ENCODE results near the gene UGDH. TPM values are rescaled to one million over a fixed set of nuclear protein-coding genes. Genes with fewer than 3 reads are reported as not detected.
"Not testable (repeated sequence)": the region's sequence is repeated elsewhere in the genome, so short reads cannot be mapped to it uniquely, and the experiment has no call there.

UGDH gene
- total RNA-seq, 1 experiment from 2014 or later, result 93.4 TPM

GRCh38 chr4:39470402-39470801 is 56.8 kb downstream of the UGDH start:
- in situ Hi-C loops (cut with HindIII; ENCODE audit: low pct_unique_long_range_greater_than_20kb, low sequenced_read_pairs), result no loop called here
- DNase-seq (ENCODE audit: low read depth, low spot score), result no peak

- in situ Hi-C loops (cut with HindIII; ENCODE audit: low pct_unique_long_range_greater_than_20kb, low sequenced_read_pairs), result no loop called here
- DNase-seq (ENCODE audit: low read depth, low spot score), result peak; percentile 92
These were observed 57.7 kb downstream of the UGDH start for GRCh38 chr4:39469429-39470077.

GRCh38 chr4:39467464-39467863 is 59.8 kb downstream of the UGDH start:
- DNase-seq (ENCODE audit: low read depth, low spot score), result no peak
- in situ Hi-C loops (cut with HindIII; ENCODE audit: low pct_unique_long_range_greater_than_20kb, low sequenced_read_pairs), result no loop called here

GRCh38 chr4:39466747-39467146 is 60.5 kb downstream of the UGDH start:
- in situ Hi-C loops (cut with HindIII; ENCODE audit: low pct_unique_long_range_greater_than_20kb, low sequenced_read_pairs), result no loop called here
- DNase-seq (ENCODE audit: low read depth, low spot score), result no peak

- in situ Hi-C loops (cut with HindIII; ENCODE audit: low pct_unique_long_range_greater_than_20kb, low sequenced_read_pairs), result no loop called here
- DNase-seq (ENCODE audit: low read depth, low spot score), result peak; percentile 91
These were observed 62.2 kb downstream of the UGDH start for GRCh38 chr4:39464886-39465501.

GRCh38 chr4:39458505-39459300 is 68.5 kb downstream of the UGDH start, which contains the start of the genes LIAS and RPL9:
Gene LIAS, plus strand, starts transcription at chr4:39459056. Its CDS starts 62 bp downstream, at chr4:39459118.
Gene RPL9, minus strand, starts transcription at chr4:39458922. Its CDS starts 483 bp downstream, at chr4:39458439.
- peak; percentile 98 for DNase-seq (ENCODE audit: low read depth, low spot score)
- in situ Hi-C loops (cut with HindIII; ENCODE audit: low pct_unique_long_range_greater_than_20kb, low sequenced_read_pairs), result no loop called here

GRCh38 chr4:39458161-39458504 is 69.1 kb downstream of the UGDH start:
- DNase-seq (ENCODE audit: low read depth, low spot score); in situ Hi-C loops (cut with HindIII; ENCODE audit: low pct_unique_long_range_greater_than_20kb, low sequenced_read_pairs): not testable (repeated sequence)

- no peak for DNase-seq (ENCODE audit: low read depth, low spot score)
- in situ Hi-C loops (cut with HindIII; ENCODE audit: low pct_unique_long_range_greater_than_20kb, low sequenced_read_pairs), result no loop called here
These were observed 70.1 kb downstream of the UGDH start for GRCh38 chr4:39456946-39457763.

GRCh38 chr4:39455486-39455885 is 71.8 kb downstream of the UGDH start:
- no peak for DNase-seq (ENCODE audit: low read depth, low spot score)
- in situ Hi-C loops (cut with HindIII; ENCODE audit: low pct_unique_long_range_greater_than_20kb, low sequenced_read_pairs), result no loop called here

- in situ Hi-C loops (cut with HindIII; ENCODE audit: low pct_unique_long_range_greater_than_20kb, low sequenced_read_pairs), result no loop called here
- no peak for DNase-seq (ENCODE audit: low read depth, low spot score)
These were observed 73.5 kb downstream of the UGDH start for GRCh38 chr4:39453738-39454137.

- DNase-seq (ENCODE audit: low read depth, low spot score), result no peak
- in situ Hi-C loops (cut with HindIII; ENCODE audit: low pct_unique_long_range_greater_than_20kb, low sequenced_read_pairs), result no loop called here
These were observed 74.2 kb downstream of the UGDH start for GRCh38 chr4:39452860-39453587.

- in situ Hi-C loops (cut with HindIII; ENCODE audit: low pct_unique_long_range_greater_than_20kb, low sequenced_read_pairs), result no loop called here
- no peak for DNase-seq (ENCODE audit: low read depth, low spot score)
These were observed 74.9 kb downstream of the UGDH start for GRCh38 chr4:39452153-39452859.

- DNase-seq (ENCODE audit: low read depth, low spot score), result no peak
- in situ Hi-C loops (cut with HindIII; ENCODE audit: low pct_unique_long_range_greater_than_20kb, low sequenced_read_pairs), result no loop called here
These were observed 75.7 kb downstream of the UGDH start for GRCh38 chr4:39451423-39452023.

- no peak for DNase-seq (ENCODE audit: low read depth, low spot score)
- in situ Hi-C loops (cut with HindIII; ENCODE audit: low pct_unique_long_range_greater_than_20kb, low sequenced_read_pairs), result no loop called here
These were observed 76.6 kb downstream of the UGDH start for GRCh38 chr4:39450618-39451017.

All from SK-MEL-5 (cell line).